ENCODE measurements around the gene LUZP2.

Gene LUZP2

DNA sequence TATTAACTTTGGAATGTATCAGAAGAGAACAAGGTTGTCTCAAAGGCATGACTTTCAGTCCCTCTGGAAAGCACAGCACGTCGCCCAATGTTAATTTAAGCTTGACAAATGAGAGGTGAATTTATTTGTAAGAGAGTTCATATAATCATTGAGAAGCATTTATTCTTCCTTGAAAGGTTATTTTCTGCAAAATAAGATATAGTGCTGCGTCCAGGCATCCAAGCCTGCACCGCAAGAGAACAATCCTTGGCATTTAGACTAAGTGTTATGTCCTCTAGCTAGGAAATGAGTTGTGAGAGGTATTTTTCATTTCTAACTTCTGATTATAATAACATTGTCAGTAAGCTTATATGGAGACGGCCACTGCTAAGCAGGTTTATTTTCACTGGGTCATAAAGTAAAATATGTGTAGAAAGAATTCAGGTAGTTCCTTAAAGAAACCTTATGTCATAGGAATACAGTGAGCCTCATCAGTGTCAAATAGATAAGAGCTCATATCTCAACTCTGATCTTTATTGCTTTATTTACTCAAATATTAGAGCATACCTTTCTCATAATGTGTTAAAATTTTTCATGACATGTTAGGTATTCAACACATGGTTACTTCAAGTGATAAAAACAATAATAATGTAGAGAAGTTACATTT, 182.0 kb downstream of the LUZP2 start:
- no peaks in the 10 kb centered on the region for H3K36me3 ChIP-seq (ENCODE audit: control insufficient read depth, insufficient read depth, low read length)
- H3K4me3 ChIP-seq (ENCODE audit: extremely low read depth, insufficient read depth, low read length, poor library complexity, severe bottlenecking) = no peak overlapping the region
- H3K4me1 ChIP-seq (ENCODE audit: control insufficient read depth, insufficient read depth, low read length, poor library complexity, severe bottlenecking) = no peaks in the 10 kb centered on the region
- no peaks in the 10 kb centered on the region for H3K9me3 ChIP-seq (ENCODE audit: control insufficient read depth, low read length)
- H3K27ac ChIP-seq (ENCODE audit: low read depth, low read length, severe bottlenecking) = no peak overlapping the region
- WGBS, 2 experiments (ENCODE audit: insufficient coverage in 2 of 2) = 67% methylated on average over 2 of the region's 5 CpGs; no CpG with 5 or more reads in 1 of the 2 experiments

DNA sequence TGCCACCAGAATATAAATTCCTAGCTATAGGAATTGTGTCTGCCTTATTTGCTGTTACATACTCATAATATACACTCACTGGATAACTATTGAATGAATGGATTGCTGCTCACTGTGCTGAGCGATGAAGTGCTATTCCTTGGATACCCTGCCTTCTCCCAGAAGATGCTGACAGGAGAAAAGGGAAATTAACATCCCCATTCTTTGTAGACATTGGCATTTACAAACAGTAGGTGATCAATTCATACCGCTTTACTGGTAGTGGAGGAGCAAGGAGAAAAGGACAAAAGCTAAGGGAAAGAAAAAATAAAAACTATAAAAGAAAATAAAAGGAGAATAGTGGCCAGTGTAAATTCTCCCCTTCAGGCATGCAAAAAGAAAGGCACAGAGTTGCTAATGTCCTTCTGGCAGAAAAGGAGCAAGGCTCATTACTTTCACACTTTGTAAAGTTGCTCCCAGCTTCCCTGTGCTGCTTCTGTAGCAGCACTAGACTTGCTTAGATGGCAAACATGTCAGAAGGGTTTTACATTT, 183.0 kb downstream of the LUZP2 start:
- Histone ChIP-seq H3K9me3 (ENCODE audit: control insufficient read depth, low read length) (no peaks in the 10 kb centered on the region), H3K27ac (ENCODE audit: low read depth, low read length, severe bottlenecking) (no peak overlapping the region), H3K4me1 (ENCODE audit: control insufficient read depth, insufficient read depth, low read length, poor library complexity, severe bottlenecking) (no peaks in the 10 kb centered on the region), H3K36me3 (ENCODE audit: control insufficient read depth, insufficient read depth, low read length) (no peaks in the 10 kb centered on the region), H3K4me3 (ENCODE audit: extremely low read depth, insufficient read depth, low read length, poor library complexity, severe bottlenecking) (no peak overlapping the region)
- no CpG with 5 or more reads among the region's 2 CpGs for WGBS, 2 experiments (ENCODE audit: insufficient coverage in 2 of 2)

DNA sequence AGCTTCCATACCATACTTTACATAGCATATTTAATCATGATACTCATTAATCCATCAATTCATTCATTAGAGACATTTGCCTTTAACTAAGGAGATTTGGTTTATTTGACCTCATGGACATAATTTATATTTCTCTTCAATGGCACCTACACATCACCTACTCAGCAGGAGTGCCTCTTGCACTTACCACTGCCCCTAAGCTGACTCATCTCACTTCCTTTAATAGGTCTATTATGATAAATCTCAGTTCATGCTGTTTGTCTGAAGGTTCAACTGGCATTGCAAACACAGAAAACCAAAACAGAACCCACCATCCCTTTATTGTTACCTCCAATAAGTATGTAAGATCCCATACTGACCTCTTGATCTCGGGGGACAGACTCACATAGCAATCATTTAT, 186.7 kb downstream of the LUZP2 start:
- no CpG with 5 or more reads among the region's 1 CpG for WGBS, 2 experiments (ENCODE audit: insufficient coverage in 2 of 2)
- no peak overlapping the region for H3K27ac ChIP-seq (ENCODE audit: low read depth, low read length, severe bottlenecking)
- no peaks in the 10 kb centered on the region for H3K9me3 ChIP-seq (ENCODE audit: control insufficient read depth, low read length)
- no peaks in the 10 kb centered on the region for H3K36me3 ChIP-seq (ENCODE audit: control insufficient read depth, insufficient read depth, low read length)
- no peaks in the 10 kb centered on the region for H3K4me1 ChIP-seq (ENCODE audit: control insufficient read depth, insufficient read depth, low read length, poor library complexity, severe bottlenecking)
- no peak overlapping the region for H3K4me3 ChIP-seq (ENCODE audit: extremely low read depth, insufficient read depth, low read length, poor library complexity, severe bottlenecking)

DNA sequence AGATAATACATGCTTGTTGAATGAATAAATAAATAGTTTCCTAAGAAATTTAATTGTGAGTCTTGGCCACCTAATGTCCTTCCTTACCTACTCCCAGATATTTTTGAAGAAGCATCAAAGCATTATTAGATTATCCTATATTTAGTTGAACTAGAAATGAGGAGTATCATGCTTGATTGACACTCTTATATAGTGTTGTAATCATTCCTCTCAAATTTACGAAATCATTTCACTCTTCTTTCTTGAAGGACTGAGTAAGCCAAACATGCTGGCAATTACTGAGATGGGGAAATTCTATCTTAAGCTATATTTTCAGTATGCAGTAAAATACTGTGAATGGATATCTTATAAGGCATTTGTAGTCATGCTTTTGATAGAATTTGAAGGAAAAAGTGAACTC, 189.0 kb downstream of the LUZP2 start:
- no peak overlapping the region for H3K4me3 ChIP-seq (ENCODE audit: extremely low read depth, insufficient read depth, low read length, poor library complexity, severe bottlenecking)
- no peaks in the 10 kb centered on the region for H3K9me3 ChIP-seq (ENCODE audit: control insufficient read depth, low read length)
- no peaks in the 10 kb centered on the region for H3K4me1 ChIP-seq (ENCODE audit: control insufficient read depth, insufficient read depth, low read length, poor library complexity, severe bottlenecking)
- no peaks in the 10 kb centered on the region for H3K36me3 ChIP-seq (ENCODE audit: control insufficient read depth, insufficient read depth, low read length)
- no CpG with 5 or more reads among the region's 1 CpG for WGBS, 2 experiments (ENCODE audit: insufficient coverage in 2 of 2)
- H3K27ac ChIP-seq (ENCODE audit: low read depth, low read length, severe bottlenecking) = no peak overlapping the region

DNA sequence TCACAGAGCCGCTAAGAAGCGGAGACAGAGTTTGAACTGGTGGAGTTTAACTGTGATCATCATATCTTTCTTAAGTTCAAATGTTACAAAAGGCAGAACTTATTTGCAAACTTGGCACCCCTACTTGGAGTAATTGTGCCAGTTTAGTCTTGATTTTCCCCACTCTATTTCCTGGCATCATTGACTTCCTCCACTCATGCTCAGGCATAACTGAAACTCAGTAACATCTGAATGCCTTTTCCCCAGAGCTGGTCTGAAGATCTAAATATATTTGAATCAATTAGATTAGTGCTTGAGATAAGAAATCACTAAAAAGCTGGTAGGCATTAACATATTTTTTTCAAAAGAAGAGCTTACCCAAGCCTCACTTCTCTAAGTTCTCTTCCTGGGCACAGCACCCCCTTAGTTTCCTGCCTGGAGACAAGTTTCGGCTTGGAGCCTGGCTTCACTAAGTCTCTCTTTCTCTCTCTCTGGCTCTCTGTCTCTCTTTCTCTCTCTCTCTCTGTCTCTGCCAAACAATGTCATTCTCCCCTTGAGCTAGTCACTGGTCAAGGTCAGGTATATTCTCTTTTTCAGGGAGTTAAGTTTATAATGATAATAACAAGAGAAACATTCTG, 190.8 kb downstream of the LUZP2 start:
- Histone ChIP-seq H3K36me3 (ENCODE audit: control insufficient read depth, insufficient read depth, low read length) (no peaks in the 10 kb centered on the region), H3K27ac (ENCODE audit: low read depth, low read length, severe bottlenecking) (no peak overlapping the region), H3K9me3 (ENCODE audit: control insufficient read depth, low read length) (no peaks in the 10 kb centered on the region), H3K4me3 (ENCODE audit: extremely low read depth, insufficient read depth, low read length, poor library complexity, severe bottlenecking) (no peak overlapping the region), H3K4me1 (ENCODE audit: control insufficient read depth, insufficient read depth, low read length, poor library complexity, severe bottlenecking) (no peaks in the 10 kb centered on the region)
- 86 to 100% methylated on average over 1 of the region's 3 CpGs for WGBS, 2 experiments (ENCODE audit: insufficient coverage in 2 of 2)

DNA sequence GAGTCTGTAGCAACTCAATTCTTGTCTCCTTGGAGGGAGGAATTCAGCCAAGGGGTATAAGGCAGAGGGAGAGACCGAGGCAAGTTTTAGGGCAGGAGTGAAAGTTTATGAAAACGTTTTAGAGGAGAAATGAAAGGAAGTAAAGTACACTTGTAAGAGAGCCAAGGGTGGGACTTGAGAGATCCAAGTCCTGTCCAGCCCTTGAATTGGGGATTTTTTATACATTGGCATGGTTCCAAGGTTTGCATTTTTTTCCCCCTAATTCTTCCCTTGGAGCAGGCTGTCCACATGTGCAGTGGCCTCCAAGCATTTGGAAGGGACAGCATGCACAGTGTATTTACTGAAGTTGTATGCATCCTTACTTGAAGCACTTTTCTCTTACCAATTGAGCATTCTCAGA, 192.1 kb downstream of the LUZP2 start:
- WGBS, 2 experiments (ENCODE audit: insufficient coverage in 2 of 2) = 88 to 94% methylated on average over 2 of the region's 2 CpGs
- no peaks in the 10 kb centered on the region for H3K9me3 ChIP-seq (ENCODE audit: control insufficient read depth, low read length)

DNA sequence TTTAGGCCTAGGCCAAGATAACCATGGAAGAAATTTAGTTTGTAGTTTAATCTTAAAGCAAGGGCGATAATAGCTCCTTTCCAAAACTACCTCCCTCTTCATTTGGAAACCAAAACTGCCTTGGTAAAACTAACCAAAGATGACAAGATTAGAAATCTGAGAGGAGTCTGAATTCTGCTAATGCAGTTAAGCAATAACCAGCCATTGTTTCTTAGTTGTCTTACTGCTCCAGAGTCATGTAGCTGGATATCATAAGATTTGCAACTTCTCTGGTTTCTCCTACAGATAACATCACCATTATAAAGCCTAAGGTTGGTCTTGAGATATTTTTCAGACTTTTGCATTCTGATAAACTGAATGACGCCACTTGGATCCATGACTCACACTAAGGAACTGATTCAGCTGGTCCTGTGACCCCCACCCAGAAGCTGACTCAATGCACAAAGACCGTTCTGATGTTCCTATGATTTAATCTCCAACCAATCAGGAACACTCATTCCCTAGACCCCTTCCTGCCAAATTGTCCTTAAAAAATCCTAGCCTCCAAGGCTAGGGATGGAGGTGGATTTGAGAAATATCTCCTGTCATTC, 200.8 kb downstream of the LUZP2 start:
- Histone ChIP-seq H3K27ac (ENCODE audit: low read depth, low read length, severe bottlenecking) (peak overlapping the region; percentile 30), H3K4me3 (ENCODE audit: extremely low read depth, insufficient read depth, low read length, poor library complexity, severe bottlenecking) (no peak overlapping the region), H3K4me1 (ENCODE audit: control insufficient read depth, insufficient read depth, low read length, poor library complexity, severe bottlenecking) (no peaks in the 10 kb centered on the region), H3K36me3 (ENCODE audit: control insufficient read depth, insufficient read depth, low read length) (no peaks in the 10 kb centered on the region), H3K9me3 (ENCODE audit: control insufficient read depth, low read length) (peaks cover 17% of the 10 kb centered on the region)
- whole genome bisulfite sequencing, 2 experiments (ENCODE audit: insufficient coverage in 2 of 2) = 100% methylated on average over 1 of the region's 3 CpGs; no CpG with 5 or more reads in 1 of the 2 experiments

More for the DNA sequence above, 192.1 kb downstream of the LUZP2 start:
- Histone ChIP-seq H3K36me3 (ENCODE audit: control insufficient read depth, insufficient read depth, low read length) (no peaks in the 10 kb centered on the region), H3K4me1 (ENCODE audit: control insufficient read depth, insufficient read depth, low read length, poor library complexity, severe bottlenecking) (no peaks in the 10 kb centered on the region), H3K27ac (ENCODE audit: low read depth, low read length, severe bottlenecking) (no peak overlapping the region), H3K4me3 (ENCODE audit: extremely low read depth, insufficient read depth, low read length, poor library complexity, severe bottlenecking) (no peak overlapping the region)

DNA sequence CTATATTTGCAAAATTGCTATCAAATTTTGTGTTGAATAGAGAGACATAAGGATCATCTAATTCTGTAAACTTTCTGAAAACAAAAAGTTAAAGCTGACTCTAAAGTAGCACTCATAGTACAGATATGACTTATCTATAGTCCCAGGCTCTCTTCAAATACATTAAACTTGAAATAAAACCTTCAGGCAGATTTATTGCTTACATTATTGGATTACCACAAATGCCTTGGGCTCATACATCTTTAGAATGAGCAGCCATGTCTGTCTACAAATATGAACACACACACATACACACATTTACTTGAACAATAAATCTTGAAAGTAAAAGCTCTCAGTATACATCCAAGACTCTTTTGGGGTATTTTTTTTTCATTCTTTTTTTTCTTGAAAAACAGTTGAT, 207.9 kb downstream of the LUZP2 start:
- Histone ChIP-seq H3K27ac (ENCODE audit: low read depth, low read length, severe bottlenecking) (no peak overlapping the region), H3K9me3 (ENCODE audit: control insufficient read depth, low read length) (no peaks in the 10 kb centered on the region), H3K36me3 (ENCODE audit: control insufficient read depth, insufficient read depth, low read length) (no peaks in the 10 kb centered on the region), H3K4me1 (ENCODE audit: control insufficient read depth, insufficient read depth, low read length, poor library complexity, severe bottlenecking) (no peaks in the 10 kb centered on the region), H3K4me3 (ENCODE audit: extremely low read depth, insufficient read depth, low read length, poor library complexity, severe bottlenecking) (no peak overlapping the region)

DNA sequence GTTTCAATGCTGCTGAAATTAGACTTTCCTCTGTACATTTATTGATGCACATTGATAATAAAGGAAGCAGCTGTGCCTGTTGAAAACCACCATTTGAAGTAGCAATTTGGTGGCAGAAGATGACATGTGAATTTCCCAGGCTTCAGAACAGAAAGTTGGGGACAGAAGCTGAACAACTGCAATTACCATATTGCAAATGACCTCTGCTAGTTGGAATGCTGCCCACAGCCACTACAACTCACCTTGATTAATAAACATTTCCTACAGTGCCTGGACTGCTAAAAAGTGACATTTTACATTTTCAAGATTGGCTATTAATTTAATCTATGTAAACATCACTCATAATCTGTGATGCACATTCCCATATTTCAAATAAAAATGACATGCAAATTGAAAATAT, 208.6 kb downstream of the LUZP2 start:
- no peak overlapping the region for H3K27ac ChIP-seq (ENCODE audit: low read depth, low read length, severe bottlenecking)
- H3K4me3 ChIP-seq (ENCODE audit: extremely low read depth, insufficient read depth, low read length, poor library complexity, severe bottlenecking) = no peak overlapping the region
- no peaks in the 10 kb centered on the region for H3K9me3 ChIP-seq (ENCODE audit: control insufficient read depth, low read length)
- no peaks in the 10 kb centered on the region for H3K36me3 ChIP-seq (ENCODE audit: control insufficient read depth, insufficient read depth, low read length)
- H3K4me1 ChIP-seq (ENCODE audit: control insufficient read depth, insufficient read depth, low read length, poor library complexity, severe bottlenecking) = no peaks in the 10 kb centered on the region

DNA sequence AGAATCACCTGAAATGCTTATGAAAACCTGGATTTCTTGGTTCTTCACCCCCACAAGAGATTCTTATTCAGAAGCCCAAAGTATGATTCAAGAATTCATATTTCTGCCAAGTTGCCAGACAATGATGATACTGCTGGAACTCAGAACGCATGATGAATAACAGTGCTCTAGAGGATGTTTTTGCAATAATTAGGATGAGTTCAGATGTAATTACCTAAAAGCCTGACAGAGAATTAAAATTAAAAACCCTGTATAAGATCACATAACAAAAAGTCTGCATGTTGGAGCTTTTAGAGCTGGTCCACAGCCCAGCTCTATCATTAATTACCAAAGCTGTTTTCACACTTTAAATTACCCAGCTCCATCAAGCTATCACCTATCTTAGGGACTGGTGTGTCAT, 211.8 kb downstream of the LUZP2 start:
- no peaks in the 10 kb centered on the region for H3K36me3 ChIP-seq (ENCODE audit: control insufficient read depth, insufficient read depth, low read length)
- H3K9me3 ChIP-seq (ENCODE audit: control insufficient read depth, low read length) = no peaks in the 10 kb centered on the region
- no peak overlapping the region for H3K4me3 ChIP-seq (ENCODE audit: extremely low read depth, insufficient read depth, low read length, poor library complexity, severe bottlenecking)
- H3K27ac ChIP-seq (ENCODE audit: low read depth, low read length, severe bottlenecking) = no peak overlapping the region
- H3K4me1 ChIP-seq (ENCODE audit: control insufficient read depth, insufficient read depth, low read length, poor library complexity, severe bottlenecking) = no peaks in the 10 kb centered on the region
- WGBS, 2 experiments (ENCODE audit: insufficient coverage in 2 of 2) = 100% methylated on average over 1 of the region's 1 CpG

DNA sequence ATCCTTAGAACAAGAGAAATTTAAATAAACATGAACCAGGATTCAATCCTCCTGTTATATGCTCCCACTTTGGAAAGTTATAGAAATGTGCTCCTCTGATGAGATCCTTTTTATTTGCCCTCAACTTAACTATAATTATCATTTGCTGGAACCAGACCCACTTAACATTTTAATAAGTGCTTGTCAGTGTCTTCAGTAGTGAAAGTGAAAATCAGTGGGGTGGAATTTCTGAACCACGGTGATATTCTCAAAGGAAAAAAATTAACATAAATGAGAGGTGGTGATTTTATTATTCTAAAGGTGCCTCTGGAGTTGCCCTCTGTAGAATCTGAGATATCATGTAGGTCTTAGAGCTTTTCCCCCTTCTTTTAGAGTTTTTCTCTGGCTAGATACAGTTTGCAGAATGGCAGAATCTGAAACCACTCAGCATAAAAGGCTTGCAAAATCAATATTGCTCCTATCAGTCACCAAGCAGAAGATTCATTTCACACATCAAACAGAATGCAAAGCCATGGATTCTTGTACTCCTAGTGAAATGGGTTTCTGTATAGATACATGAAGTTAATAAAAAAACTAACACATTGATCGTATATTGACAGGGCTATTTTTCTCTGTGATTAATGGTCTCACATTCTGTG, 213.2 kb downstream of the LUZP2 start:
- WGBS, 2 experiments (ENCODE audit: insufficient coverage in 2 of 2) = no CpG with 5 or more reads among the region's 2 CpGs
- Histone ChIP-seq H3K4me3 (ENCODE audit: extremely low read depth, insufficient read depth, low read length, poor library complexity, severe bottlenecking) (no peak overlapping the region), H3K27ac (ENCODE audit: low read depth, low read length, severe bottlenecking) (no peak overlapping the region), H3K4me1 (ENCODE audit: control insufficient read depth, insufficient read depth, low read length, poor library complexity, severe bottlenecking) (no peaks in the 10 kb centered on the region), H3K36me3 (ENCODE audit: control insufficient read depth, insufficient read depth, low read length) (no peaks in the 10 kb centered on the region), H3K9me3 (ENCODE audit: control insufficient read depth, low read length) (no peaks in the 10 kb centered on the region)

Data from mesodermal cell (in vitro differentiated cells).